ENCODE results near the gene LTBR.

The LTBR gene

GRCh38 chr12:6346235-6346832 lies 37.6 kb upstream of the LTBR start:
- no peak overlapping the region for H3K4me3 ChIP-seq (replicated peaks; ENCODE audit: low read depth, low read length)
- TF ChIP-seq, protein P1, sequence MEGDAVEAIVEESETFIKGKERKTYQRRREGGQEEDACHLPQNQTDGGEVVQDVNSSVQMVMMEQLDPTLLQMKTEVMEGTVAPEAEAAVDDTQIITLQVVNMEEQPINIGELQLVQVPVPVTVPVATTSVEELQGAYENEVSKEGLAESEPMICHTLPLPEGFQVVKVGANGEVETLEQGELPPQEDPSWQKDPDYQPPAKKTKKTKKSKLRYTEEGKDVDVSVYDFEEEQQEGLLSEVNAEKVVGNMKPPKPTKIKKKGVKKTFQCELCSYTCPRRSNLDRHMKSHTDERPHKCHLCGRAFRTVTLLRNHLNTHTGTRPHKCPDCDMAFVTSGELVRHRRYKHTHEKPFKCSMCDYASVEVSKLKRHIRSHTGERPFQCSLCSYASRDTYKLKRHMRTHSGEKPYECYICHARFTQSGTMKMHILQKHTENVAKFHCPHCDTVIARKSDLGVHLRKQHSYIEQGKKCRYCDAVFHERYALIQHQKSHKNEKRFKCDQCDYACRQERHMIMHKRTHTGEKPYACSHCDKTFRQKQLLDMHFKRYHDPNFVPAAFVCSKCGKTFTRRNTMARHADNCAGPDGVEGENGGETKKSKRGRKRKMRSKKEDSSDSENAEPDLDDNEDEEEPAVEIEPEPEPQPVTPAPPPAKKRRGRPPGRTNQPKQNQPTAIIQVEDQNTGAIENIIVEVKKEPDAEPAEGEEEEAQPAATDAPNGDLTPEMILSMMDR (IDR thresholded peaks at IDR 0.05; ENCODE audit: insufficient read depth, low read length, poor library complexity, severe bottlenecking), result no peak
- H3K36me3 ChIP-seq (ENCODE audit: control insufficient read depth, insufficient read depth, low read length), result no peaks in the 10 kb centered on the region
- DNase-seq (ENCODE audit: extremely low read depth, insufficient read length), result no peak
- H3K27me3 ChIP-seq (replicated peaks; ENCODE audit: control insufficient read depth, insufficient read depth, low read length), result no peaks in the 10 kb centered on the region

- Histone ChIP-seq H3K36me3 (ENCODE audit: control insufficient read depth, insufficient read depth, low read length) (no peaks in the 10 kb centered on the region), H3K27me3 (replicated peaks; ENCODE audit: control insufficient read depth, insufficient read depth, low read length) (no peaks in the 10 kb centered on the region), H3K4me3 (replicated peaks; ENCODE audit: low read depth, low read length) (no peak overlapping the region)
- no peak for DNase-seq (ENCODE audit: extremely low read depth, insufficient read length)
- TF ChIP-seq, protein P1 (IDR thresholded peaks at IDR 0.05; ENCODE audit: insufficient read depth, low read length, poor library complexity, severe bottlenecking), result no peak
These were observed 37.0 kb upstream of the LTBR start for GRCh38 chr12:6346942-6347341.

DNA sequence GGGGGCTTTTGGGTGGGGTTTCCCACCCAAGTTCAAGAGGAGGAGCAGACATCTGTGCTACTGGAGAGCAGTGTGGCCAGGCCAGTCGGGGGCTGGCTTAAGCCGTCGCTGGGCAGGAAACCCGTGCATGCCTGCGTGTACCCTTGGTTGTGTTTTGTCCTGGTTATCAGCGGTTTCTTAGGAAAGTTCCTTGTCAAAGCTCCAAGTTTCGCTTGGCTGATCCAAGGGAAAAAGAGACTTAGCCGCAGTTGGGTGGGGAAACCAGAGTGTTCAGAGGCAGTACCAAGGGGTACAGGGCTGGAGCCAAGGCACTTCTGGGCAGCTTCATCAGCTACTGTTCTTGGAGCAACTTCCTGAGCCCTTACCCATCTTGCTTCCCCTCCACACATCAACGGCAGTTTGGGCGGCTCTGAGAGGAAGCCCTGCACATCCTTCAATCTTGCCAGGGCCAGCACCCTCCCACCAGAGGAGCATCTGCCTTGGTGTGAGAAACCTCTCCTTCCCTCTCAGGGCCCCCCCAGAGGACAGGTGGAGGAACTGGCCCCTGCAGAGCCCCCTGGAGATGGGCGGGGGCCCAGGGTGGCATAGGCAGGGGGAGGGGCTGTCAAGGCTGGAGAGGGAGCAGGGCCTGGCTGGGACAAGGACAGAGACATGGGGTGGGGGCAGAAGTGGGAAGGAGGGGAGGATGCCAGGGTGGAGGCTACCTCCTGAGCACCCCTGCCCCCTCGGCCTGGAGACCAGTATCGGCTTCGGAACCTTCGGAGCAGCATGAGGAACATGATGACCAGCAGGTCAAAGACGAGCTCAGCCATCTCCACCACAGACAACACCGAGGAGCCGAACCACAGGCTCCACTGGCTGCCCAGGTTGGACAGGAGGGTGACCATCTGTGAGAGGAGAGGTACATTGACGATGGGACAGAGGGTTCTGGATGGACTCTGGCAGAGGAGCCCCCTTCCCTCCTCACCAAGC lies 36.3 kb upstream of the LTBR start:
- DNase-seq (ENCODE audit: extremely low read depth, insufficient read length), result no peak
- TF ChIP-seq, protein P1 (IDR thresholded peaks at IDR 0.05; ENCODE audit: insufficient read depth, low read length, poor library complexity, severe bottlenecking), result no peak
- Histone ChIP-seq H3K36me3 (ENCODE audit: control insufficient read depth, insufficient read depth, low read length) (no peaks in the 10 kb centered on the region), H3K27me3 (replicated peaks; ENCODE audit: control insufficient read depth, insufficient read depth, low read length) (no peaks in the 10 kb centered on the region), H3K4me3 (replicated peaks; ENCODE audit: low read depth, low read length) (no peak overlapping the region)

GRCh38 chr12:6351622-6352021 lies 32.3 kb upstream of the LTBR start:
- no peaks in the 10 kb centered on the region for H3K36me3 ChIP-seq (ENCODE audit: control insufficient read depth, insufficient read depth, low read length)
- H3K4me3 ChIP-seq (replicated peaks; ENCODE audit: low read depth, low read length), result no peak overlapping the region
- TF ChIP-seq, protein P1 (IDR thresholded peaks at IDR 0.05; ENCODE audit: insufficient read depth, low read length, poor library complexity, severe bottlenecking), result no peak
- no peaks in the 10 kb centered on the region; the same call in 1 of the 2 replicates for H3K27me3 ChIP-seq (replicated peaks; ENCODE audit: control insufficient read depth, insufficient read depth, low read length)
- DNase-seq (ENCODE audit: extremely low read depth, insufficient read length), result no peak

- no peak overlapping the region for H3K4me3 ChIP-seq (replicated peaks; ENCODE audit: low read depth, low read length)
- no peak for DNase-seq (ENCODE audit: extremely low read depth, insufficient read length)
- H3K27me3 ChIP-seq (replicated peaks; ENCODE audit: control insufficient read depth, insufficient read depth, low read length), result no peaks in the 10 kb centered on the region; the same call in 1 of the 2 replicates
- H3K36me3 ChIP-seq (ENCODE audit: control insufficient read depth, insufficient read depth, low read length), result no peaks in the 10 kb centered on the region
- TF ChIP-seq, protein P1 (IDR thresholded peaks at IDR 0.05; ENCODE audit: insufficient read depth, low read length, poor library complexity, severe bottlenecking), result no peak
These were observed 31.5 kb upstream of the LTBR start for GRCh38 chr12:6352193-6353173.

Measured in GM06990 (cell line).